Erythroblast (primary cell): Measurements from ENCODE around the gene PPP1R1A.

ENCODE experiments used
- DNase-seq, 2 experiments: peaks; one replicate each; lab custom pipeline; 2025; lab: John Stamatoyannopoulos, UW
- GATA1 ChIP-seq: IDR thresholded peaks from 2 replicates; pipeline ENCODE4 v1.6.1; 2011; ENCODE audit warnings: low read depth, mild to moderate bottlenecking, control low read depth, low read length, moderate library complexity
- POLR2A ChIP-seq: IDR thresholded peaks from 2 replicates; pipeline ENCODE4 v1.6.1; 2011; ENCODE audit warnings: mild to moderate bottlenecking, low read length

Gene PPP1R1A

DNA sequence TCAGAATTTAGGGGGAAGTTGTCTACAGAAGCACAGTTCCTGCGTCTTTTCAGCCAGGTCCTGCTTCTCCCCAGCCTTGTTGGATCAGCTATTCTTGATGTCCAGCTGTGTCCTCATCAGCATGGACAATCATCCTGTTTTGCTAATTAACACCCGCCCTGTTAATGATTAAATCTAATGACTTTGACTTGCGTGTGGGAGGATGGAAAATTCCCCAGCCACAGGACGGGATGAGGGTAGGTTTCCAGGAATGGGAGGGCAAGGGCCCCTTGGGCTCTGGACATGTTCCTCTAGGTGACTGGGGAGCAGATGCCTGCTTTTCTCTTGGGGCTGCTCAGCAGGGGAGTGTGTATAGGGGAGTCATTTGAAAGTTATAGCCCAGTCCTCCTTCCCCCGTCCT lies 5.3 kb upstream of the PPP1R1A start:
- TF ChIP-seq GATA1, result no peak
- no peak for DNase-seq

DNA sequence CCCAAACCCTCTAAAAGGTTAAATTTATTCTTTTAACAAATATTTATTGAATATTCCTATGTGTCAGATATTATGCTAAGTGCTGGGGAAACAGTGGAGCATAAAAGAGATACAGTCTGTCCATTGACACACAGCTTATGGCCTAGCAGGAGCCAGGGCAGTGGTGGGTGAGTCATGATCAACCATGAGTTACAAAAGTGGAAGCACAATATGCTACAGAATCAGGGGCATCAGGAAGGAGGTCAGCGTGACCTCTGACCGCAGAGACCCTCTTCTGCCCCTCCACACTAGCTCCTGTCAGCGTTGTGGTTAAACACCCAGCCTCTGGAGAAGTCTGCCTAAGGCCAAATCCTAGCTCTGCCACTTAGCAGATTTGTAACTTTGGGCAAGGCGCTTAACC lies 4.7 kb upstream of the PPP1R1A start:
- no peak for DNase-seq

DNA sequence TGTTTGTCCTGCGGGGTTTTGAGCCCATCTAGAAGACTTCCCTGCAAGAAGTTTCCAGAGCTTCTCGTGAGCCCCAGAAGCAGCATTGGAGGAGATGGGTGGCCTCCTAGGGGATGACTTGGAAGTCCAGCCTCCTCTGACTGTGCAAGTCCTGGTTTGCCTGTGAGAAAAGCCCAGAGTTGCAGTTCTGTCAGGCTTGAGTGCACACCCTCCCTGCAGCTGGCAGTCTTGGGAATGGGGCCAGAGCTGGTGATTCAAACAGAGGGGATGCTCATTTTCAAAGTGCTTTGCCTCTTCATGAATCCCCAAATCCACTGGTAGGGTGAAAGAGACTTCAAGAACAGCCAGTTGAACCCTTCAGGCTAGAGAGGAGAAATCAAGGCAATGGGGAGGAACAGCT lies 3.9 kb upstream of the PPP1R1A start:
- no peak for DNase-seq
- no peak for TF ChIP-seq POLR2A
- TF ChIP-seq GATA1, result no peak

More for the DNA sequence above, 4.7 kb upstream of the PPP1R1A start:
- TF ChIP-seq POLR2A, result no peak
- TF ChIP-seq GATA1, result no peak

DNA sequence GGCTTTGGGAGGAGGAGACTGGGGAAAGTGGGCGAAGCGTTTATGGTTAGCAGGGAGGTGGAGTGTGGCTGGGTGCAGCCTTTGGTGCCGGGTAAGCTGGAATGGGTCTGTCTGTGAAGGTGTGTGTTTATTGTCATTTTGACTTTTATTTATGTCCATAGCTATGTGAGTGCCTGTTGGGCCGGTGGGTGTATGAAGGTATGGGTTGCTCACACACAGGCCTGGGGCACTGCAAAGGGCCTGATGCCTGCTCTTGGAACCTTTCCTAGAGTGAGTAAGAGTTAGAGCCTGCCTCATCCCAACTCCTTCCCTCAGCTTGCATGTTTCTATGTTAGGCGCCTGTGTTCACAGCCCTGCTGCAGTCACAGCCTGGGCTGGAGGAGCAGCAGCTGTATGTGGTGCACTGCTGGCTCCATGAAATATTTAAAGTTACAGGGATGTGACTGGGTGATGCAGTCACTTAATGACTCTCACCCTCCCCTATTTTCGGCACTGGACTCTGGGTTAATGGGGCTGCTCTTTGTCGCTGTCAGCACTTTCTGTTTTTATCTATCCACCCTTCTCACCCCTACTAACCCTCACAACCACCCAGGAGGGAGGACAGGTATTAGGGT lies 2.6 kb upstream of the PPP1R1A start:
- no peak for DNase-seq
- TF ChIP-seq GATA1, result no peak
- no peak for TF ChIP-seq POLR2A

DNA sequence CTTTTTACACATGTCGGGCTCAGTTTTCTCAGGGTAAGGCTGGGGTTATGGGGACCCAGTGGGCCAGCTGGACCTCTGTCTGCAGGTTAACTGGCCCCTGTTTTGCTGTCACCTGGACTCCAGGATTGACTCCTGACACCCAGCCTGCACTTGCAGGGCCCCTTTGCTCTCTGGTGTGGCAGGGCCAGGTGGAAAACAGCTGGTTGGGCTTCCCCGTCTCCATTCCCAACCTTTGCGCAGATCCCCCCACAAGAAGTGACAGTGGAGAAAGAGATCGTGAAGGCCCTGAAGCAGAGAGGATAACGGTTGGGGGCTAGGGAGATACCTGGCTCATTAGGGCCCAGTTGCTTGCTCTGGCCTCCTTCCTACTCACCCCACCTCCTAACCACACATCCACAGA lies 1.5 kb upstream of the PPP1R1A start:
- TF ChIP-seq GATA1 (no peak), POLR2A (no peak)
- DNase-seq, result no peak

DNA sequence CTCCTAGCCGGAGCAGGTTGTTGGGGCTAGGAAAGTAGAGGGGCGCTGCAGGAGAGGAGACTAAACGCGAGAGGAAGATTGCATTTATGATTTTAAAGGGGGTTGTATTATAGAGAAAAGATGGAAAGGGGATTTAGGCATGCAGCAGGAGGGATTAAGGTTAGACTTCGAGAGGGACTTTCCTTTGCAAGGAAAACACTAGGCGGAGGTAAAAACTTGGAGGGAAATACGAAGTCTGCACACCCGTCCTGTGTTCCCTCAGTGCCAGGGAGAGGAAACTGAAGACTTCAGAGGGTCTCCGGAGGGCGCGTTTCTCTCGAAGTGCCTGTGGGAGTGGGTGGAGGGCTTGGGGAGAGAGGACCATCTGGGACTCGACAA lies 420 bp upstream of the PPP1R1A start:
- TF ChIP-seq POLR2A, result no peak
- no peak for TF ChIP-seq GATA1
- no peak for DNase-seq

DNA sequence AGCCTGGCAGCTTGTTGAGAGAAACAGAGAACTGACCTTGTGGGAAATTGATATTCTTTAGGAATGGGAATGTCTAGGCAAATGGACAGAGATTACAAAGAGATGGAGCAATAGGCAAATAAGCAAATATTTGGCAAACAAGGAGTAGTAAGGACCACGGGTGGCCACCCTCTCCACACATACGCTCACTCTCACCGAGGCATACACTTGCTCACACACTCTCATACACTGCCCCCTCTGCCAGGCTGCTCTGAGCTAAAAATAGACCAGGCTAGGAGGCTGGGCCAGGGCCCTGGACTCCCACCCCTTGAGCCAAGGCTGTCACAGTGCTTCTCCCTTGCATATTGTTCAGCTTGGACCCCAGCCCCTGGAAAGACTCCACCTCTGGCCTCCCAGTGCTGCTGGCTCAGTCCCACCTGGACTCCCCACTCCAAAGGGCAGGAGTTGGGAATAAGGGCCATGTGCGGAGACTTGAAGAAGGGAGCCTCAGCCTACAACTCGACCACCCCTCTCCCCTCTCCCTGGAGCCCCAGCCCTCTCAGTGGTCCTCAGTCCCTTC lies 1.1 kb downstream of the PPP1R1A start:
- no peak for DNase-seq
- TF ChIP-seq POLR2A (no peak), GATA1 (no peak)

DNA sequence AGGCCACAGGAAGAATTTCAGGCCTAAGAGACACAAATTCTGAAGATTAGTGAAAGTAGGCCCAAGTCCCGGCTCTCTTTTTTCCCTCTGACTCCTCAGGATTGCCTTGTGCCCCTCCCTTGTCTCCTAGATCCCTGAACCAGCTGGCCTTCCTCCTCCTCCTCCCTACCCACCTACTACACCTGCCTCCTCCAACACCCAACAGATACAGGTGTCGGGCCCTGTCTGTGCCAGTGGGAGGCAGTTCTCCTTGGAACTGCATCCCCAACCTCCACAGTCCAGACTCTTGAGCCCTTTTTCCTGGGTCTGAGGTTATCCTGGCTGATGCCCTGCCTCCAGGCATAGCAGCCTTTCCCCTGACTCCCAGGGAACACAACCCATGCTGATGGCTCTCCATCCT lies 1.8 kb downstream of the PPP1R1A start:
- DNase-seq, result no peak
- no peak for TF ChIP-seq POLR2A
- no peak for TF ChIP-seq GATA1

DNA sequence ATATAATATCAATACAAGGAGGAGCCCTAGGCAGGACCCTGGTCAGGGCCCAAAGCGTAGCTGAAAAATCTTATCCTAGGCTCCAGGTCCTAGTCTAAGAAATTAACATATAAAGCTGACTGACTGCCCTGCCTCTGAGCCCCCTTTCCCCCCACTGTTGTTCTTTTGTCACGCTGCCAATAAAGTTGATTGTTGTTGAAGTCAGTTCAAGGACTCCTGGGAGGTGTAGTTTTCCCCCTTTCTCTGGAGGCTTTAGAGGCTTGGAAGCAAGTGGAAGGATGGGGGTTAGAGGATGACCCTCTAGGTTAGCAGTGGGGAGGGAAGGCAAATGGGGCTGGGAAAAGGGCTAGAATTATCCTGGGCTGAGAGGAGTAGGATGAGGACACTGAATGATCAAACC lies 3.2 kb downstream of the PPP1R1A start:
- TF ChIP-seq POLR2A (no peak), GATA1 (no peak)
- no peak for DNase-seq

DNA sequence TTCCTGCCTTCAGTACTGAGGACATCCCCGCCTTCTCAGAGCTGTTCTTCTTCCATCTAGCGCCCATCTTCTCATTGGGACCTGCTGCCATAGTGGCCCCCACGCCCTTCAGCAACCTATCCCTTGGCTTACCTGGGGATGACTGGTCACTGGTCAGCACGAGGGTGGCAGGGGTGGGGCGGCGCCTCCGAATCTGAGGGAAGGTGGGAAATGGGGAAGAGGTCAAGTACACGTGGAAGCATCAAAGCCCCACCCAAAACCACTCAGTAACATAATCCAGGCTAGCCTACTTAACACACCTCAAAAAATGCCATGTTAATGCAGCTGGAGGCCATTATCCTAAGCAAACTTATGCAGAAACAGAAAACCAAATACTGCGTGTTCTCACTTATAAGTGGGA lies 4.3 kb downstream of the PPP1R1A start:
- TF ChIP-seq GATA1, result no peak
- TF ChIP-seq POLR2A, result no peak
- no peak for DNase-seq

DNA sequence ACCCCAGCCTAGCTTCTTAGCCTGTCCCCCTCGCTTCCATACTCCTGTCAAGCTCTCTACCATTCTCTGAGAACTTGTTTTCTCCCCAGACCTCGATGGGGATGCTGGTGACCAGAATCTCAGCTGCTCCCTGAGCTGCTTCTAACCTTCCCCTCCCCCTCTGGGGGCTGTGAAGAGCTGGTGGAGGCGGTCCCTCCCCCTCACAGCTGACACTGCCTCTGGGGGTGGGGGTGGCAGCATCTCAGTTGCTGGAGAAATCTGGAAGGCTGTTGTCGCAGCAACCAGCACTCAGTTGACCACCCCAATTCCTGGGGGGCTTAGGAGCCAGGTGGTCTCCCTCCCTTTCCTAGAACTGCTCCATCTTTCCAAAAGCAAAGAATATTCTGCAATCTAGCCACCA lies 4.7 kb downstream of the PPP1R1A start:
- no peak for DNase-seq
- TF ChIP-seq POLR2A, result no peak
- TF ChIP-seq GATA1, result no peak

DNA sequence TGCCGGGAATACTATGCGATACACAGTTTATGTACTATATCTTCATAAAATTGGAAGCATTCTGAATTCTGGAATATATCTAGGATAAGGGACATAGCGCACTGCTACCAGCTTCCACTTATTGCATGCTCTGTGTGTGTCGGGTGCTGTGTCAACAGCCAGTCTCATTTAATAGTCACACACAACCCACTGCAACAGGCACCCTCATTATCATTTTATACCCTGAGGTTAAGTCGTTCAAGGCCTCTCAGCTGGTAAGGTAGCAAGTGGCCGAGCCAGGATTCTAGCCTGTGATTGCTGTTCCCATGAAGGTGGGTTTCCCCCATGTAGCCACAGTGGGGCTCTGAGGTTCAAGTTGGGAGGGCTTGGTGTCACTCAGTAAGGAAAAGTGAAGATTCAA lies 7.0 kb downstream of the PPP1R1A start:
- DNase-seq, result no peak

DNA sequence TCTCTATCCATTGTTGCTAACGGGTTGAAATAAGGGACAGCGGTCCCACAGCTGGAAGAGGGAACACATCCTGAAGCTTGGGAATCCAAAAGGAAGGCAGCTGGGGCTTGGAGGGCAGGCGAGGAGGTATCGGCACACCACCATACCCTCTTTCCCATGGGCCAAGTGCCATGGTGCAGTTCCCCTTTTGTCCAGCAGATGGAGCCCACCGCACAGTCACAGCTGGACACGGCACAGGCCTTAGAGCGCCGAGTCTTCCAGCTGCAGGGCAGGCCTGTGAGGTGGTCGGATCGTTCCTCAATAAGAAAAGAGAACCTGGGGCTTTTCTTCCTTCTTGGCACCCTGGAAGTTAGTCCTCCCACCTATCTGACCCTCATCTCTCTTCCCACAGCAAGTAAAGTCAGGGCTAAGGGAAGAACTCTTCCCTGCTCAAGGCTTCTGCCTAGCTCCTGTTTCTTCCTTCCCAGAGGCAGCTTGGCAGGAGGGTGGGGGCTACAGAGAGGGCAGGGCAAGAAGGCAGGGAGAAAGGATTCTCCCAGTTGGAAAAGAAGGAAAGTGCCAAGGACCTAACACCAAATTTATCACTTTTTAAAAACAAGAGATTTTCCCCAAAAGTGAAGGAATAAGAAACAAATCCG lies 8.6 kb downstream of the PPP1R1A start:
- DNase-seq, result peak; percentile 71 to 85
- TF ChIP-seq GATA1, result no peak
- no peak for TF ChIP-seq POLR2A

More for the DNA sequence above, 7.0 kb downstream of the PPP1R1A start:
- TF ChIP-seq POLR2A (no peak), GATA1 (no peak)

DNA sequence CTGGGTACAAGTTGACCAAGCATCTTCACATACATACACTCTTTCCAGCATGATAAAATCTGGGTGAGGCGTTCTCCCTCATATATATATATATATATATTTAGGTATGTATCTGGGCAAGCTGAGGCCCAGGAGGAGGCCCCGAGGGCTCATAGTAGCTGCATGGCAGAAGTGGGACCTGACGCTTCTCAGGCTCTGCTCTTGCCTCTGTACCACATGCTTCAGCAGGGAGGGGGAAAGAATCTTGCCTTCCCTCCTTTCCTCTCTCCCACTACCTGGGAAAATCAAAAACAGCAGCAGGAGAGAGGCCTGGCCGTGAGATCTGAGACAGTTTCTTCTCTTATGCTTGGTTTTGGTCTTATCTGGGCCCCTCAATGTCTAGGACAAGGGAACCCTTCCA lies 9.2 kb downstream of the PPP1R1A start:
- no peak for DNase-seq
- TF ChIP-seq GATA1 (no peak), POLR2A (no peak)

DNA sequence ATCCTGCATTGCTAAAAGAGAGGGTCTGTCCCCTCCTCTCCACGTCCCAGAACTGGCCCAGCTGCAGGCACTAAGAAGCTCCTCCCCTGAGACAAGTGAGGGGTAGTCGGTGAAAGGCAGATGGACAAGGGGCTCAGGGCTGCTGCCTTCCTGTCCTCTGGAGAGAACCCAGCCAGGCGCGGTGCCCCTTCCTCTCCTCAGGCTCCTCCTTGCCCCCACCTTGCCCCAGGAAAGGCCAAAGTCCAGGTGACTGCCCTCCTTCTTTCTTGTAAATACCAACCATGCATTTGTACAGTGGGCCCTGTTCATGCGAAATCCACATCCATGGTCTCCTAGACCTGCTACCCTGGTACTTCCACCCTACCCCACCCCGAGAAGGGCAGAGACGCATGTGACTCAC lies 9.7 kb downstream of the PPP1R1A start:
- TF ChIP-seq POLR2A, result no peak
- no peak for TF ChIP-seq GATA1
- no peak for DNase-seq
